ENCODE results near the gene BMF.
"Not testable (repeated sequence)": the region's sequence is repeated elsewhere in the genome, so short reads cannot be mapped to it uniquely, and the experiment has no call there.

BMF gene

DNA sequence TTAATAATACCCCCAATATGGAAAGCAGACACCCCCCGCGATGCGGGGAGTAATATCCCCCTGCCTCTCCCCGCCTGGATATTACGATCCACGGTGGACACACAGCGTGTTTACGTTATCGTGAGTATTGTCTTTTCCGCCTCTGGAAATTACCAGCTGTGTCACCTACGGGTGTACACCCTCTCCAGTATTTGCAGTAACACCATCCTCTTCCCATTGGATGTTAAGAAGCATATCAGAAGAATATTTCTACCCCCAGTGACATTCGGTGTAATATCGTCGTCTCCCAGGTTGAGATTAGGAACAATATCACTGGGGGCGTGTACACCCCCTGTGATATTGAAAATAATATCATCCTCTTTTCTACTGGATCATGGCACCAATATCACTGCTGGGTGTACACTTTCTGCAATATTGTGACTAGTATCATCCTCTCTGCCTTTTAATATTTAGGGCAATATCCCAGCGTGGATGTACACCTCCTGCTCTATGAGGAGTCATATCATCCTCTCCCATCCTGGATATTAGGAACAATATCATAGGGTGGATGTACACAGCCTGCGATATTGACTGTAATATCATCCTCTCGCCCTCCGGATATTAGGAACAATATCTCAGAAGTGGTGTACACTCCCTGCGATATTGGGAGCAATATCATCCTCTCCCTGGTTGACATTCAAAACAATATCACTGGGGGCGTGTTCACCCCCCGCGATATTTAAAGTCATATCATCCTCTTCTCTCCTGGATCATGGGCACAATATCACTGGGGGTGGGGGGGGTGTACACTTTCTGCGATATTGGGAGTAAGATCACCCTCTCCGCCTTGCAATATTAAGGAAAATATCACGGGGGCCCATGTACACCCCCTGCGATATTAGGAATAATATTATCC, 20.3 kb upstream of the BMF start:
- no peak for DNase-seq (ENCODE audit: low spot score)

DNA sequence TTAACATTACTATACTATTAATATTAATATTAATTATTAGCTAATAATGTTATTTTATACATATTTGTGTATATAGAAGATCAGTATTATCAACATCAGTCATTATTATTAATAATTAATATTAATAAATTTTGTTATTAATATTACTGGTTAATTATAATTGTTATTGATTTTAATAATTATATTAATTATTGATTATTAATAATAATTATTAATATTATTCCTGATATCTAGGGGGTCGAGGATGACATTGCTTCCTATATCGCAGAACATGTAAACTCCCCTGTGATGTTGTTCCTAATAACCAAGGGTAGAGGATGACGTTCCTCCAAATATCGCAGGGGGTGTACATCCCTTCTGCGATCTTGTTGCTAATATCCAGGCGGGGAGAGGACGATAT, 17.3 kb upstream of the BMF start:
- DNase-seq (ENCODE audit: low spot score), result no peak

- DNase-seq (ENCODE audit: low spot score), result not testable (repeated sequence)
Observed at GRCh38 chr15:40124807-40125285, 16.2 kb upstream of the BMF start.

GRCh38 chr15:40124333-40124732, 15.7 kb upstream of the BMF start:
- DNase-seq (ENCODE audit: low spot score), result not testable (repeated sequence)

GRCh38 chr15:40123863-40124262, 15.2 kb upstream of the BMF start:
- not testable (repeated sequence) for DNase-seq (ENCODE audit: low spot score)

DNA sequence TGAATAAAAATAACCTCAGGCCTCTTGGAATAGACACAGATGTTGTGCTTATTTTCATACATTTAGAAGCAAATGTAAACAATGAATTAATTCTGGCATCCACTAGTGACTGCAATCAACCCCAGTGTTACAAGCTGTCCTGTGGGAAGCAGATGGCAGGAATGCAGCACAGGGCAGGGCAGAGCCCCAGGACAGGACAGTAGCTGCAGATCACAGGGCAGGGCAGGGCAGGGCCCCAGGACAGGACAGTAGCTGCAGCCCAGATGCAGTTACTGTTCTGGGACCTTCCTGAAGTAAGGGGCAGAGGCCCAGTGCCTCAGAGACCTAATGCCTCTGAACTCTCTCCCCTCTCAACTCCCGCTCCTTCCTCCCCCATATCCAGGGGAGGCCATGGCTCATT, 14.3 kb upstream of the BMF start:
- not testable (repeated sequence) for DNase-seq (ENCODE audit: low spot score)

- no peak for DNase-seq (ENCODE audit: low spot score)
Observed at GRCh38 chr15:40121911-40122638, 13.4 kb upstream of the BMF start.

GRCh38 chr15:40118473-40118872, 9.8 kb upstream of the BMF start:
- DNase-seq (ENCODE audit: low spot score), result no peak

- no peak for DNase-seq (ENCODE audit: low spot score)
Observed at GRCh38 chr15:40115670-40116093, 7.0 kb upstream of the BMF start.

- not testable (repeated sequence) for DNase-seq (ENCODE audit: low spot score)
Observed at GRCh38 chr15:40115106-40115505, 6.4 kb upstream of the BMF start.

GRCh38 chr15:40114218-40114617, 5.5 kb upstream of the BMF start:
- no peak for DNase-seq (ENCODE audit: low spot score)

DNA sequence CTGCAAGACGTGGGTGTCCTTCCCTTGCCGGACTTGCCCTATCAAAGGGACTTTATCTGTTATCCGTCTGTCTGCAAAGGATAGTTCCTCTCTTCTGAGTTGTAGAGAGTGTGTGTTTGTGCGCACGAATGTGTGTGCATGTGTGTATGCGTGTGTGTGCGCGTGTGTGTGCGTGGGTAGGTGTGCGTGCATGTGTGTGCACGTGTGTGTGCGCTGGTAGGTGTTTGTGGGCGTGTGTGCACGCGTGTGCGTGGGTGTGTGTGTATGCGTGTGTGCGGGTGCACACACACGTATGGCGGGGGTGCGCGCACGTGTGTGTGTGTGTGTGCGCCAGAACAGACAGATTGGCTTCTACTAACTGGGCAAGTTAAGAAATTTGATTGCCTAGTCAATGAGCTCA, 4.1 kb upstream of the BMF start:
- no peak for DNase-seq (ENCODE audit: low spot score)

GRCh38 chr15:40111888-40112287, 3.2 kb upstream of the BMF start:
- DNase-seq (ENCODE audit: low spot score), result no peak

- DNase-seq (ENCODE audit: low spot score), result no peak
Observed at GRCh38 chr15:40110866-40111550, 2.3 kb upstream of the BMF start.

GRCh38 chr15:40108061-40108854, 421 bp downstream of the BMF start:
- DNase-seq (ENCODE audit: low spot score), result no peak

DNA sequence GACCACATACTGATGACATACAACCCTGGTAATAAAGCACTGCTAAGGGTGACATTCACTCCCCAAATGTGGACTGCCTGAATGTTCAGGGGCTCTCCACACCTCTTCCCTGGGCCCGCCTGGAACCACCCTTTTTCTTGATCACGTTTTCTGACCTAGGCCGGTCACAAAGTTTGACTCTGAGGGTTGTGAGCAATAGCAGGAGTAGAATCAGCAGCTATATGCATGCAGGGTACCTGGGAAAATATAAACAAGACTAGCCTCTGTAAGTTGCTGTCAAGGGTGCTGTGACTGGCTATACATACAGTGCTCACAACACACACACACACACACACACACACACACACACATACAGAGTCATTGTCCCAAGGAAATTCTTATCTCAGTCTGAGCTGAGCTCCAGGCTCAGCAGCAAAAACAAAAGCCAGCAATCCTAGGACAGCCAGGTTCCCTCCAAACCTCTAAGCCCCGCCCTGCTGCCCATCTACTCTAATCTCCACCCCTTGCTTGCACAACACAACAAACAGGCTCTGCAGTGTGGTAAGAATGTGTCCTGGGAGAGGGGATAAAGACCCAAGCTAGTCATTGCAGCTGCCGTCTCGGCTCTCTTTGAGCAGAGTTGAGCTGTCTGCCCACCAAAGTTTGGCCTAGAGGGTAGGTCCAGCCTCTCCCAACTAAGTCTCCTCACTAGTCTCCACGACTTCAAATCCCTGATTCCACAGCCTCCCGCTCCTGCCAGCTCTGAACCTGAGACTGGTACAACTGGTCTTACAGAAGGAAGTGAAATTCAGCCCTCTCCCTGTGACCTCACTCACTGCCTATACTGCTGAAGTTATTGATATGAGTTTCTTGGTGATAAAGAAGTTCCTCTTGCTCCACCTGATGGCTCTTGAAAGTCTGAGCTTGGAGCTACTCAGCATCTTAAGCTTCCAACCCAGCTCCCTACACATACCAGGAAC, 2.2 kb downstream of the BMF start:
- no peak for DNase-seq (ENCODE audit: low spot score)

DNA sequence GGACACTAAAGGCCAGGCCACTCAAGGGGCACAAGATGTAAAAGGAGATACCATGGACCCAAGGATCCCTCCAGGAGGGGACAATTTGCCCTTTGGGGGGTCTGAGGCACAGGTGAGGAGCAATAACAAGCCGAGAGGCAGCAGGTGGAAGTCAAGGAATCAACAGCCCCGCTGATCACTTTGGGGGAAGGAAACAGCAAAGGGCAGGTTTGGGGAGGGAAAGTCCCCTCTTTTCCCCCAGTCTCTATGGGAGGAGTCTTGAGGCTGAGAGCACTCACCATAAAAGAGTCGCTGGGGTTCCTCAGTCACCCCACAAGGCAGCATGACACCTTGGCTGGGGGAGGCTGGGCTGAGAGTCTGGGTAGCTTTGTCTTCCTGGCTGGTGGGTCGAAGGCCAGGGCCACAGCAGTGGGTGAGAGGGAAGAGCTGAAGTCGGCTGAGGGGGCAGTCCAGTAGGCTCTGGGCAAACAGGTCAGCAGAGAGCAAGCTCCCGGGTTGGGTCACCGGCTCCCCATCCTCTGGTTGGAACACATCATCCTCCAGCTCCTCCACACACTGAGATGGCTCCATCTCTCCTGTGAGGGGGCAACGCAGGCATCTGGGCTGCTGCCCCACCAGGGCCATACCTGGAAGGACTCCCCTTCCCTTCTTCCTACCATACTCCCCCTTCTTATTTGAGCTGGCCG, 3.0 kb downstream of the BMF start:
- DNase-seq (ENCODE audit: low spot score), result no peak

GRCh38 chr15:40104865-40105516, 3.7 kb downstream of the BMF start:
- peak; percentile 78 for DNase-seq (ENCODE audit: low spot score)

DNA sequence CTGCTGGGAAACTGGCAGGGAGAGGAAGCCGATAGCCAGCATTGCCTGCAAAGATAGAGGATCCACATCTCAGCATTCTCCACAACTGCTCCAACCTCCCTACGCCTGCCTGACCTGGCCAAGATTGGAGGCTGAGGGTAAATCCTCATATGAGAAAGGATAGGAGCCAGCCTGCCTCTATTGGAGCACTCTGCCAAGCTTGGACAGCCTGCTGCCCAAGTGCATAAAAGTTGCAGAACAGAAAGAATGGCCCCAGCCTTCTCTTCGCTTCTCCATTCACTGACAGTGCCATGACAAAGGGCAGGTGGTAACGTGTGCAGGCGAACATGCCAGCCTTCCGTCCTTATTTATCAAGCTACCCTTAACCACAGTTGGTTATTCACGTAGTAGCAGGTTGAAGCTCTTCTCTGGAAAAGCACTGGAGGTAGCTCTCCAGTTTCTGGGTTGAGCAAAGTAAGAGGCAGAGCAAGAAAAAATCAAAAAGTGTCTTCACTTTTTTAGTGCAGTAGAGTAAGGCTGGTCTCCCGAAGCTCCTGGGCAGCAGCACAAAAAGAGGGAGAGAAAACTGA, 4.3 kb downstream of the BMF start:
- no peak for DNase-seq (ENCODE audit: low spot score)
